GM13977 (cell line): ENCODE measurements around the gene KLRB1.
"Not testable (repeated sequence)": the region's sequence is repeated elsewhere in the genome, so short reads cannot be mapped to it uniquely, and the experiment has no call there.

ENCODE experiments used
- DNase-seq: peaks from one replicate; pipeline ENCODE4 v3.0.0; 2012; ENCODE audit warnings: low spot score
- in situ Hi-C: fragments of 300-500 bp; cut with MboI; formaldehyde crosslinking; loops from one replicate; pipeline ENCODE4 v1.12.0; 2022; ENCODE audit warnings: low sequenced_read_pairs, low pct_unique_long_range_greater_than_20kb, mixed read lengths, inconsistent platforms; ENCODE audit not compliant: unreplicated experiment
- TF ChIP-seq, protein P1 (sequence below): IDR thresholded peaks from 2 replicates; pipeline ENCODE4 v1.5.1; 2012; ENCODE audit warnings: mild to moderate bottlenecking, control low read depth; ENCODE audit not compliant: insufficient read depth; ENCODE audit errors: extremely low read depth, missing control alignments

KLRB1 gene

GRCh38 chr12:9647825-9648700, 40.3 kb upstream of the KLRB1 start:
- DNase-seq, result peak; percentile 88
- TF ChIP-seq, protein P1, sequence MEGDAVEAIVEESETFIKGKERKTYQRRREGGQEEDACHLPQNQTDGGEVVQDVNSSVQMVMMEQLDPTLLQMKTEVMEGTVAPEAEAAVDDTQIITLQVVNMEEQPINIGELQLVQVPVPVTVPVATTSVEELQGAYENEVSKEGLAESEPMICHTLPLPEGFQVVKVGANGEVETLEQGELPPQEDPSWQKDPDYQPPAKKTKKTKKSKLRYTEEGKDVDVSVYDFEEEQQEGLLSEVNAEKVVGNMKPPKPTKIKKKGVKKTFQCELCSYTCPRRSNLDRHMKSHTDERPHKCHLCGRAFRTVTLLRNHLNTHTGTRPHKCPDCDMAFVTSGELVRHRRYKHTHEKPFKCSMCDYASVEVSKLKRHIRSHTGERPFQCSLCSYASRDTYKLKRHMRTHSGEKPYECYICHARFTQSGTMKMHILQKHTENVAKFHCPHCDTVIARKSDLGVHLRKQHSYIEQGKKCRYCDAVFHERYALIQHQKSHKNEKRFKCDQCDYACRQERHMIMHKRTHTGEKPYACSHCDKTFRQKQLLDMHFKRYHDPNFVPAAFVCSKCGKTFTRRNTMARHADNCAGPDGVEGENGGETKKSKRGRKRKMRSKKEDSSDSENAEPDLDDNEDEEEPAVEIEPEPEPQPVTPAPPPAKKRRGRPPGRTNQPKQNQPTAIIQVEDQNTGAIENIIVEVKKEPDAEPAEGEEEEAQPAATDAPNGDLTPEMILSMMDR, result no peak
- in situ Hi-C loops, result loop anchor here (10.0 to 25.0 kb wide), 2 partner anchors 87 to 311 kb away; partner anchors contain the start of gene CLECL1

GRCh38 chr12:9646794-9647781, 39.4 kb upstream of the KLRB1 start:
- TF ChIP-seq, protein P1, result no peak
- in situ Hi-C loops, result loop anchor here (10.0 to 25.0 kb wide), 2 partner anchors 88 to 310 kb away; partner anchors contain the start of gene CLECL1
- peak; percentile 36 for DNase-seq

DNA sequence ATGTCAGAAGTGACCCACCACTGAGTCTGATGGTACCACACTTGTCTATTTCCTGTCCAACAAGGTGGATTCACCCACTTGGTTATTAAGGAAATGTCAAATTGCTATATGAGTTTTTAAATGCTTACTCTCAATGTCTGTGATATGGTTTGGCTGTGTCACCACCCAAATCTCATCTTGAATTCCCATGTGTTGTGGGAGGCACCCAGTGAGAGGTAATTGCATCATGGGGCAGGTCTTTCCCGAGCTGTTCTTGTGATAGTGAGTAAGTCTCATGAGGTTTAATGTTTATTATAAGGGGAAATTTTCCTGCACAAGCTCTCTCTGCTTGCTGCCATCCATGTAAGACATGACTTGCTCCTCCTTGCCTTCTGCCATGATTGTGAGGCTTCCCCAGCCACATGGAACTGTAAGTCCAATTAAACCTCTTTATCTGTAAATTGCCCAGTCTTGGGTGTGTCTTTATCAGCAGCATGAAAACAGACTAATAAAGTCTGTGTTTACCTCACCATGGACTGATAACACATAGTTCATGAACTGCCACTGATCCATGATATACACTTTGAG, 37.4 kb upstream of the KLRB1 start:
- DNase-seq, result not testable (repeated sequence)
- in situ Hi-C loops, result loop anchor here (10.0 to 25.0 kb wide), 2 partner anchors 90 to 308 kb away; partner anchors contain the start of gene CLECL1

DNA sequence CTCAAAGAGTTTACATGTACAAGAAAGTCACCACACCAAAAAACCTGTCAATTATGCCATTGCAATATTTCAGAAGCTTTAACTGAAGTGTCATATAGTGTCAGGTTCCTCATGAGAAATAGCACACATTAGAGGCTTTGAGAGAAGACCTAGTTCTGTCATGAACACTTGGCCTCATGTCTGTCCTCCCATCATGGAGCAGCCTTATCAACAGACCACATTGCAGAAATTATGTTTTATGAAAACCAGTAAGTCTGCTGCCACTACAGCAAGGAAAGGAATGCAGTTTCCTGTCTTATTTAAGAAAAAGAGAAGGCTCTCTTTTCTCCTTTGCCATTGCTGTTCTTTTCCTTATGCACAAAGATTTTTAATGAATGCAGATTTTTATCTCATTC, 35.5 kb upstream of the KLRB1 start:
- TF ChIP-seq, protein P1, result no peak
- DNase-seq, result no peak
- in situ Hi-C loops, result loop anchor here (10.0 to 25.0 kb wide), 2 partner anchors 92 to 306 kb away; partner anchors contain the start of gene CLECL1

DNA sequence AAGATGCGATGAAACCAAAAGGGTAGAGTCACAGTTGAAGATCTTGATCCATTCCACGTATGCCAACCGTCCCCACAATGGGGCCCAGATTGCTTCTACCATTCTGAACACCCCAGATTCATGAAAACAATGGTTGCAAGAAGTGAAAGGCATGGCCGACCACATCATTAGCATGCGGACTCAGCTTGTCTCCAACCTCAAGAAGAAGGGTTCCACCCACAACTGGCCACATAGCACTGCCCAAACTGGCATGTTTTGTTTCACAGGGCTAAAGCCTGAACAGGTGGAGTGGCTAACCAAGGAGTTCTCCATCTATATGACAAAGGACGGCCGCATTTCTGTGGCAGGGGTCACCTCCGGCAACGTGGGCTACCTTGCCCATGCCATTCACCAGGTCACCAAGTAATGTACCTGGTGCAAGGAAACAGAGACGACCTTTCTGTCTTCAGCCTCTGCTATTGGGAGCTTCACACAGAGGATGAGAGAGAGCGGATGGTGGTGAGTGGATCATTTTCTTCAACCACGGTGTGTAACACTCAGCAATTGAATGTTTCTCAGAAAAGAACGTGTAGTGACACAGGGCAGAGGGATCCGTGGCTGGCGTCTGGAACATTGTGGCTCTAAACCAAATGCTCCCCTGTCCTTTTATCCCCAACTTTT, 35.0 kb upstream of the KLRB1 start:
- in situ Hi-C loops, result loop anchor here (10.0 to 25.0 kb wide), 2 partner anchors 92 to 305 kb away; partner anchors contain the start of gene CLECL1
- no peak for DNase-seq
- TF ChIP-seq, protein P1, result no peak

DNA sequence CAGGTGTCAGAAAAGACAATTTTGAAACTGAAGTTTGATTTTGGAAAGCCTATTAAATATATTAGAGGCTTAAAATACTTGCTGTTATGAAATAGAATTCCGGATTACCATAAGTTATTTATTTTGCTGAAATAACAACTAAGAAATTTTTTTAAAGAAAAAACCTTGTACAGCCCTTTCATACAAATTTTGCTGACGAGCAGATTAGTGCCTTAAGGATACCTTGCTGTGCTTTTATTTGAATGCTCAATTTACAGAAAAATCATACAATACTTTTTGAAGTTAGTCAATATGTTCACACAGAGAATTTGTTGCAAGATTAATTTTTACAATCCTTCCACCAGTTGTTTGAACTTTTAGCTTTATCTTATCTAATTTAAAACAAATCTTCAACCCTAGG, 32.3 kb upstream of the KLRB1 start:
- in situ Hi-C loops, result loop anchor here (10.0 to 25.0 kb wide), 2 partner anchors 95 to 303 kb away; partner anchors contain the start of gene CLECL1
- TF ChIP-seq, protein P1, result no peak

More for the DNA sequence above, 32.3 kb upstream of the KLRB1 start:
- no peak for DNase-seq
